Sigmoid colon (tissue), 7 donors: ENCODE results near the gene MICAL2. TPM values are rescaled to one million over a fixed set of nuclear protein-coding genes. Genes with fewer than 3 reads are reported as not detected.

Source experiments
- DNase-seq: peaks from one replicate; pipeline ENCODE4 v3.0.0-alpha.2; 2019
- H3K27ac ChIP-seq, 4 donors: fragments of 200-600 bp; sonication (generic); one replicate each; pipeline ENCODE4 v1.5.1; 2016 to 2019; ENCODE audit warnings: mild to moderate bottlenecking in 1 of 4
- H3K27me3 ChIP-seq, 3 donors: fragments of 200-600 bp; sonication (generic); one replicate each; pipeline ENCODE4 v1.5.1; 2019; ENCODE audit warnings: mild to moderate bottlenecking in 1 of 3
- H3K36me3 ChIP-seq, 4 donors: fragments of 200-600 bp; sonication (generic); one replicate each; pipeline ENCODE4 v1.5.1; 2016 to 2019
- H3K4me1 ChIP-seq, 4 donors: fragments of 200-600 bp; sonication (generic); one replicate each; pipeline ENCODE4 v1.5.1; 2017 to 2019
- H3K4me3 ChIP-seq, 4 donors: fragments of 200-600 bp; sonication (generic); one replicate each; pipeline ENCODE4 v1.5.1; 2017 to 2019; ENCODE audit warnings: mild to moderate bottlenecking in 2 of 4, moderate library complexity in 1 of 4
- H3K9me3 ChIP-seq, 4 donors: fragments of 200-600 bp in 3 of 4; sonication (generic) in 3 of 4; one replicate each; pipeline versions ENCODE4 v1.5.1 to v1.6.1; 2013 to 2019
- EP300 ChIP-seq, 4 donors: sonication (generic); formaldehyde crosslinking; IDR thresholded peaks; one replicate each; pipeline ENCODE4 v1.6.1; 2017; ENCODE audit warnings: antibody characterized with exemption in 4 of 4
- POLR2A ChIP-seq, 2 donors: fragments of 450-650 bp; IDR thresholded peaks; one replicate each; pipeline ENCODE4 v1.6.1; 2016; ENCODE audit warnings: antibody characterized with exemption in 2 of 2, mild to moderate bottlenecking in 2 of 2, moderate library complexity in 2 of 2
- POLR2AphosphoS5 ChIP-seq, 4 donors: sonication (generic); formaldehyde crosslinking; IDR thresholded peaks; one replicate each; pipeline ENCODE4 v1.6.1; 2017; ENCODE audit warnings: antibody characterized with exemption in 4 of 4
- WGBS, 2 donors: extraction: QIAGEN DNeasy Blood & Tissue Kit; methylation state at CpG; one replicate each; pipeline ENCODE4 v1.1.7; 2013; 5-methylcytosine and 5-hydroxymethylcytosine counted together
- intact Hi-C: fragments of 100-400 bp; cut with DNase I; formaldehyde crosslinking; loops from one replicate; pipeline ENCODE4 v1.15.1; 2023
- polyA plus RNA-seq, 3 donors: library from polyadenylated mRNA; stranded (reverse); fragments of 200-250 nt; gene quantifications; one replicate each; pipeline ENCODE4 v1.2.3, GENCODE V29; 2013
- total RNA-seq, 4 donors: library from RNA; depleted of rRNA; stranded (reverse); fragments of >200 nt; gene quantifications; one replicate each; pipeline ENCODE4 v1.1.0, GENCODE V29; 2016
- TF ChIP-seq, protein P1 (sequence below), 4 experiments: fragments of 450-650 bp in 3 of 4; fragments of 200-600 bp in 1 of 4; IDR thresholded peaks; one replicate each; pipeline ENCODE4 v1.5.1; 2016 to 2019; ENCODE audit warnings: antibody characterized with exemption in 4 of 4, mild to moderate bottlenecking in 3 of 4, moderate library complexity in 2 of 4
- donor health status: healthy with polysubstance abuse.
- donor health status: Bipolar disorder and iron deficiency.
- donor health status: healthy.

MICAL2 gene
- total and polyA plus RNA-seq, 7 donors, result 36.6 to 145 (median 115) TPM

DNA sequence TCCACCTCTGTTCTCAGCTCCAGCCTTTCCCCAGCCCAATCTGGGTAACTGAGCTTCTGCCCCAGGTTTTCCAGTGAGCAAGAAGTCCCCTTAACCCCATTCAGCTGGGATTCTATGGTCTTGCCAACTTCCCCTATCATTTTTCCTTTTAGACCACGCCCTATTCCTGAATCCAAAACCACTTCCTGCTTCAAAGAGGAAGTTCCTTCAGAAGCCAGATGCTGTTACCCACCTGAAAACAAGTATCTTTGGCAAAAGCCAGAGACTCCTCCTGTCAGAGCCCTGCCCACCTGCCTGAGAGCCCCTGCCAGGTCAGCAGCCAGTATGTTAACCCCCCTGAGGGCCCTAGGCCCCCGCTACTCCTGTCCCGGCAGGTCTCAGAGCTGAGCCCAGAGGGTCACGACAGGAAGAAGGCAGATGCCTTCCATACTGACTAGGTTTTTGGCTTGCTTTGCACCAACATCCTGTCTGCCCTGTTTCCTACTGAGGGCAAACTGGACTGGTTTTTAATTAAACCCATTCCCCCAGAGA, 20.3 kb upstream of the MICAL2 start:
- 31 to 51% methylated on average over 4 of the region's 4 CpGs for WGBS, 2 donors
- H3K36me3 ChIP-seq, result no peaks in the 10 kb centered on the region
- TF ChIP-seq POLR2A (IDR thresholded peaks at IDR 0.05), result no peak
- TF ChIP-seq POLR2AphosphoS5 (IDR thresholded peaks at IDR 0.05), result no peak
- no peak for TF ChIP-seq EP300 (IDR thresholded peaks at IDR 0.05)
- TF ChIP-seq, protein P1, sequence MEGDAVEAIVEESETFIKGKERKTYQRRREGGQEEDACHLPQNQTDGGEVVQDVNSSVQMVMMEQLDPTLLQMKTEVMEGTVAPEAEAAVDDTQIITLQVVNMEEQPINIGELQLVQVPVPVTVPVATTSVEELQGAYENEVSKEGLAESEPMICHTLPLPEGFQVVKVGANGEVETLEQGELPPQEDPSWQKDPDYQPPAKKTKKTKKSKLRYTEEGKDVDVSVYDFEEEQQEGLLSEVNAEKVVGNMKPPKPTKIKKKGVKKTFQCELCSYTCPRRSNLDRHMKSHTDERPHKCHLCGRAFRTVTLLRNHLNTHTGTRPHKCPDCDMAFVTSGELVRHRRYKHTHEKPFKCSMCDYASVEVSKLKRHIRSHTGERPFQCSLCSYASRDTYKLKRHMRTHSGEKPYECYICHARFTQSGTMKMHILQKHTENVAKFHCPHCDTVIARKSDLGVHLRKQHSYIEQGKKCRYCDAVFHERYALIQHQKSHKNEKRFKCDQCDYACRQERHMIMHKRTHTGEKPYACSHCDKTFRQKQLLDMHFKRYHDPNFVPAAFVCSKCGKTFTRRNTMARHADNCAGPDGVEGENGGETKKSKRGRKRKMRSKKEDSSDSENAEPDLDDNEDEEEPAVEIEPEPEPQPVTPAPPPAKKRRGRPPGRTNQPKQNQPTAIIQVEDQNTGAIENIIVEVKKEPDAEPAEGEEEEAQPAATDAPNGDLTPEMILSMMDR (IDR thresholded peaks at IDR 0.05), result no peak
- H3K27ac ChIP-seq, result peak overlapping the region; percentile 28 to 97 (median 48)
- no peaks in the 10 kb centered on the region for H3K9me3 ChIP-seq
- no peak for DNase-seq
- H3K4me1 ChIP-seq, result peaks cover 0 to 42% (median 37%) of the 10 kb centered on the region in 4 donors
- no peaks in the 10 kb centered on the region for H3K27me3 ChIP-seq
- H3K4me3 ChIP-seq, result no peak overlapping the region
- intact Hi-C loops, result no loop called here

DNA sequence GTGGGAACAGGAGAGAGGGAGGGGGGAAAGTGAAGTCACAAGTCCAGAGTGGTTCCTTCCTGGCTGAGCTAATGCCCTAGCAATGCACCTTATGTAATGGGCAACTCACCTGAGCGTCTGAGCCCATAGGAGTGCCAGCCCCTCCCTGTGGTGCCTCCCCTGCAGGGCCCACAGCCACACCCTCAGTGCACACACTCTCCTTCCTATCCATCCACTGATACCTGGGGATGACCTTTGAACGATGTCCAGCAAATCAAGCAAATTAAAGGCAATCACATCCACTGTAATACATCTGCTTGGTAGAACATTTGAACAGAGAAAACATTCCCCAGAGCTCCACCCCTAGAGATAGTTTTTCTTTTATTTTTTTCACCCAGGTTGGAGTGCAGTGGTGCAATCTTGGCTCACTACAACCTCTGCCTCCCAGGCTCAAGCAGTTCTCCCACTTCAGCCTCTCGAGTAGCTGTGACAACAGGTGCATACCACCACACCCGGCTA, 19.6 kb upstream of the MICAL2 start:
- 20 to 65% methylated on average over 4 of the region's 4 CpGs for WGBS, 2 donors
- peaks cover 0 to 35% (median 31%) of the 10 kb centered on the region in 4 donors for H3K4me1 ChIP-seq
- DNase-seq, result no peak
- no peak overlapping the region for H3K4me3 ChIP-seq
- no peak for TF ChIP-seq EP300 (IDR thresholded peaks at IDR 0.05)
- TF ChIP-seq, protein P1 (IDR thresholded peaks at IDR 0.05), result no peak
- no peak for TF ChIP-seq POLR2AphosphoS5 (IDR thresholded peaks at IDR 0.05)
- no peak for TF ChIP-seq POLR2A (IDR thresholded peaks at IDR 0.05)
- intact Hi-C loops, result no loop called here
- no peaks in the 10 kb centered on the region for H3K27me3 ChIP-seq
- peak overlapping the region in 2 of 4 donors; percentile 65 to 97 for H3K27ac ChIP-seq
- H3K36me3 ChIP-seq, result no peaks in the 10 kb centered on the region
- no peaks in the 10 kb centered on the region for H3K9me3 ChIP-seq

GRCh38 chr11:12091956-12092558, 18.3 kb upstream of the MICAL2 start:
- no peak for DNase-seq
- no peaks in the 10 kb centered on the region for H3K36me3 ChIP-seq
- H3K4me3 ChIP-seq, result no peak overlapping the region
- H3K4me1 ChIP-seq, result peaks cover 0 to 22% (median 18%) of the 10 kb centered on the region in 4 donors
- no peaks in the 10 kb centered on the region for H3K9me3 ChIP-seq
- H3K27ac ChIP-seq, result peak overlapping the region in 3 of 4 donors; percentile 14 to 65 (median 27)
- intact Hi-C loops, result no loop called here
- no peaks in the 10 kb centered on the region for H3K27me3 ChIP-seq
- TF ChIP-seq, protein P1 (IDR thresholded peaks at IDR 0.05), result no peak
- TF ChIP-seq POLR2A (IDR thresholded peaks at IDR 0.05), result no peak
- no peak for TF ChIP-seq EP300 (IDR thresholded peaks at IDR 0.05)
- TF ChIP-seq POLR2AphosphoS5 (IDR thresholded peaks at IDR 0.05), result no peak
- 36 to 75% methylated on average over 4 of the region's 4 CpGs for WGBS, 2 donors

- Histone ChIP-seq H3K36me3 (no peaks in the 10 kb centered on the region), H3K4me1 (peaks cover 0 to 16% (median 12%) of the 10 kb centered on the region in 4 donors), H3K27me3 (no peaks in the 10 kb centered on the region), H3K27ac (peak overlapping the region in 3 of 4 donors; percentile 1 to 27 (median 25)), H3K4me3 (no peak overlapping the region), H3K9me3 (no peaks in the 10 kb centered on the region)
- no peak for TF ChIP-seq EP300 (IDR thresholded peaks at IDR 0.05)
- TF ChIP-seq POLR2AphosphoS5 (IDR thresholded peaks at IDR 0.05), result no peak
- no peak for TF ChIP-seq POLR2A (IDR thresholded peaks at IDR 0.05)
- TF ChIP-seq, protein P1 (IDR thresholded peaks at IDR 0.05), result no peak
- WGBS, 2 donors, result 84 to 93% methylated on average over 6 of the region's 6 CpGs
- intact Hi-C loops, result no loop called here
- no peak for DNase-seq
Observed at GRCh38 chr11:12092714-12093113, 17.7 kb upstream of the MICAL2 start.
